Smooth muscle cell (in vitro differentiated cells): ENCODE data around the gene AXL. TPM values are rescaled to one million over a fixed set of nuclear protein-coding genes. Genes with fewer than 3 reads are reported as not detected.
A peak's percentile ranks its signal among the peaks of the same experiment; 100 is the strongest.

ENCODE experiments used
- DNase-seq: peaks from one replicate; lab custom pipeline; 2025; ENCODE audit not compliant: unreplicated experiment; lab: John Stamatoyannopoulos, UW
- H2AFZ ChIP-seq: fragments of 200-600 bp; sonication (generic); 2 replicates; pipeline ENCODE4 v1.6.0; 2016; ENCODE audit warnings: antibody characterized with exemption, low read depth, mild to moderate bottlenecking
- H3F3A ChIP-seq: fragments of 200-600 bp; sonication (generic); 2 replicates; pipeline ENCODE4 v1.6.0; 2017; ENCODE audit warnings: antibody characterized with exemption, low read depth
- H3K27ac ChIP-seq: fragments of 200-600 bp; sonication (generic); 2 replicates; pipeline ENCODE4 v1.5.1; 2016; ENCODE audit warnings: low read depth, mild to moderate bottlenecking
- H3K27me3 ChIP-seq: fragments of 200-600 bp; sonication (generic); 2 replicates; pipeline ENCODE4 v1.6.1; 2016; ENCODE audit warnings: low read depth, mild to moderate bottlenecking
- H3K36me3 ChIP-seq: fragments of 200-600 bp; sonication (generic); 2 replicates; pipeline ENCODE4 v1.5.1; 2016; ENCODE audit warnings: low read depth
- H3K4me1 ChIP-seq: fragments of 200-600 bp; sonication (generic); 2 replicates; pipeline ENCODE4 v1.5.1; 2016; ENCODE audit warnings: low read depth
- H3K4me2 ChIP-seq: fragments of 200-600 bp; sonication (generic); 2 replicates; pipeline ENCODE4 v1.6.0; 2016; ENCODE audit warnings: mild to moderate bottlenecking
- H3K4me3 ChIP-seq: fragments of 200-600 bp; sonication (generic); 2 replicates; pipeline ENCODE4 v1.5.1; 2016; ENCODE audit warnings: mild to moderate bottlenecking
- H3K79me2 ChIP-seq: fragments of 200-600 bp; sonication (generic); 2 replicates; pipeline ENCODE4 v1.6.0; 2016; ENCODE audit warnings: low read depth, mild to moderate bottlenecking
- H3K9ac ChIP-seq: fragments of 200-600 bp; sonication (generic); 2 replicates; pipeline ENCODE4 v1.6.0; 2016; ENCODE audit warnings: low read depth
- H3K9me3 ChIP-seq: fragments of 200-600 bp; sonication (generic); replicated peaks from 2 replicates; pipeline ENCODE4 v1.5.1; 2016; ENCODE audit warnings: low read depth
- H4K20me1 ChIP-seq: fragments of 200-600 bp; sonication (generic); 2 replicates; pipeline ENCODE4 v1.6.0; 2016; ENCODE audit warnings: low read depth
- WGBS: methylation state at CpG from one replicate; pipeline ENCODE4 v1.1.7; 2016; ENCODE audit warnings: low lambda C conversion rate; 5-methylcytosine and 5-hydroxymethylcytosine counted together
- polyA plus RNA-seq: library from polyadenylated mRNA; unstranded; fragments of >200 nt; fragmentation: Nextera tagmentation; extraction: Ambion mirVana; gene quantifications from 2 replicates; pipeline ENCODE4 v1.2.1, GENCODE V29; 2016
- total RNA-seq: library from RNA; depleted of rRNA; stranded (reverse); fragments of >200 nt; gene quantifications from 2 replicates; pipeline ENCODE4 v1.2.3, GENCODE V29; 2014
- TF ChIP-seq, protein P1 (sequence below): fragments of 200-600 bp; sonication (generic); IDR thresholded peaks from 2 replicates; pipeline ENCODE4 v1.5.1; 2017; ENCODE audit warnings: borderline replicate concordance, mild to moderate bottlenecking, antibody characterized with exemption; ENCODE audit not compliant: insufficient read depth, poor library complexity, severe bottlenecking

AXL gene
- total RNA-seq (71.2 and 76.8 TPM in 2 replicates), polyA plus RNA-seq (16.9 and 27.0 TPM in 2 replicates)

DNA sequence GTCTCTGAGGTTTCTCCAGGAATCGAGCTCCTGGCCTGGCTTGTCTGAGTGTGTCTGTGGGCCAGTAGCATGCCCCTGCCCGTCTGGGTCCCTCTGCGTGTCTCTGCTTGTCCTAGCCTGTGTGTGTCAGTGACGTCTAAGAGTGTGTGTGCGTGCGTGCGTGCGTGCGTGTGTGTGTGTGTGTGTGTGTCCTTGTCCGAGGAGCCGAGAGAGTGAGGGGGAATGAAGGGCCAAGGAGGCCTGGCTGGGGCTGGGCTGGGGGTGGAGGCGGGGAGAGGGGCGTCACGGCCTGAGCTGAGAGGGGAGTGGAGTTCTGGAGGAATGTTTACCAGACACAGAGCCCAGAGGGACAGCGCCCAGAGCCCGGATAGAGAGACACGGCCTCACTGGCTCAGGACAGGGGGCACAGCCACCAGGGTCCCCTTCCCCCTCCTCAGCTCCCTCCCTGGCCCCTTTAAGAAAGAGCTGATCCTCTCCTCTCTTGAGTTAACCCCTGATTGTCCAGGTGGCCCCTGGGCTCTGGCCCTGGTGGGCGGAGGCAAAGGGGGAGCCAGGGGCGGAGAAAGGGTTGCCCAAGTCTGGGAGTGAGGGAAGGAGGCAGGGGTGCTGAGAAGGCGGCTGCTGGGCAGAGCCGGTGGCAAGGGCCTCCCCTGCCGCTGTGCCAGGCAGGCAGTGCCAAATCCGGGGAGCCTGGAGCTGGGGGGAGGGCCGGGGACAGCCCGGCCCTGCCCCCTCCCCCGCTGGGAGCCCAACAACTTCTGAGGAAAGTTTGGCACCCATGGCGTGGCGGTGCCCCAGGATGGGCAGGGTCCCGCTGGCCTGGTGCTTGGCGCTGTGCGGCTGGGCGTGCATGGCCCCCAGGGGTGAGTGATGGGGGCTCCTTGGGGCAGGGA lies at the start of gene AXL:
AXL (plus strand) TSS at position 609 of the 893 bp plus-strand sequence; CDS start at position 779, 170 bp downstream.
- peak within 1 kb of the TSS; percentile 75 for H3K4me3 ChIP-seq
- H4K20me1 ChIP-seq: no peaks in the 10 kb centered on the region
- H3K9ac ChIP-seq: peak within 1 kb of the TSS; percentile 95
- under 1% methylated on average over 15 of the region's 32 CpGs for WGBS
- no peaks in the 10 kb centered on the region for H3K27me3 ChIP-seq
- peak within 1 kb of the TSS; percentile 92 for H3K27ac ChIP-seq
- TF ChIP-seq, protein P1, sequence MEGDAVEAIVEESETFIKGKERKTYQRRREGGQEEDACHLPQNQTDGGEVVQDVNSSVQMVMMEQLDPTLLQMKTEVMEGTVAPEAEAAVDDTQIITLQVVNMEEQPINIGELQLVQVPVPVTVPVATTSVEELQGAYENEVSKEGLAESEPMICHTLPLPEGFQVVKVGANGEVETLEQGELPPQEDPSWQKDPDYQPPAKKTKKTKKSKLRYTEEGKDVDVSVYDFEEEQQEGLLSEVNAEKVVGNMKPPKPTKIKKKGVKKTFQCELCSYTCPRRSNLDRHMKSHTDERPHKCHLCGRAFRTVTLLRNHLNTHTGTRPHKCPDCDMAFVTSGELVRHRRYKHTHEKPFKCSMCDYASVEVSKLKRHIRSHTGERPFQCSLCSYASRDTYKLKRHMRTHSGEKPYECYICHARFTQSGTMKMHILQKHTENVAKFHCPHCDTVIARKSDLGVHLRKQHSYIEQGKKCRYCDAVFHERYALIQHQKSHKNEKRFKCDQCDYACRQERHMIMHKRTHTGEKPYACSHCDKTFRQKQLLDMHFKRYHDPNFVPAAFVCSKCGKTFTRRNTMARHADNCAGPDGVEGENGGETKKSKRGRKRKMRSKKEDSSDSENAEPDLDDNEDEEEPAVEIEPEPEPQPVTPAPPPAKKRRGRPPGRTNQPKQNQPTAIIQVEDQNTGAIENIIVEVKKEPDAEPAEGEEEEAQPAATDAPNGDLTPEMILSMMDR: no peak
- DNase-seq: peak; percentile 83
- no peak within 1 kb of the TSS for H2AFZ ChIP-seq
- peaks cover 12% of the 10 kb centered on the region for H3K4me1 ChIP-seq
- peaks cover 7% of the 10 kb centered on the region for H3K79me2 ChIP-seq
- no peaks in the 10 kb centered on the region for H3K36me3 ChIP-seq
- peak within 1 kb of the TSS; percentile 94 for H3K4me2 ChIP-seq
- peaks cover 10% of the 10 kb centered on the region for H3F3A ChIP-seq
- no peaks in the 10 kb centered on the region for H3K9me3 ChIP-seq

- no peak for DNase-seq
- H3K27ac ChIP-seq: no peak overlapping the region
- TF ChIP-seq, protein P1: no peak
Observed at GRCh38 chr19:41172297-41173164, 46.5 kb upstream of the AXL start.

GRCh38 chr19:41174297-41174928 lies 44.6 kb upstream of the AXL start:
- no peak overlapping the region for H3K4me2 ChIP-seq
- no peaks in the 10 kb centered on the region for H3K9me3 ChIP-seq
- 96% methylated on average over 13 of the region's 15 CpGs for WGBS
- no peak overlapping the region for H2AFZ ChIP-seq
- H3K9ac ChIP-seq: no peak overlapping the region
- no peak for DNase-seq
- no peak overlapping the region for H3K4me3 ChIP-seq
- H3K4me1 ChIP-seq: peaks cover 7% of the 10 kb centered on the region
- no peak overlapping the region for H3K27ac ChIP-seq
- no peaks in the 10 kb centered on the region for H3K79me2 ChIP-seq
- H4K20me1 ChIP-seq: no peaks in the 10 kb centered on the region
- TF ChIP-seq, protein P1: no peak
- no peaks in the 10 kb centered on the region for H3K36me3 ChIP-seq
- peaks cover 4% of the 10 kb centered on the region for H3F3A ChIP-seq
- H3K27me3 ChIP-seq: no peaks in the 10 kb centered on the region

More at GRCh38 chr19:41172297-41173164, 46.5 kb upstream of the AXL start:
- Histone ChIP-seq H3F3A (peaks cover 4% of the 10 kb centered on the region), H2AFZ (no peak overlapping the region), H3K9me3 (no peaks in the 10 kb centered on the region), H3K36me3 (no peaks in the 10 kb centered on the region), H3K27me3 (no peaks in the 10 kb centered on the region), H3K79me2 (no peaks in the 10 kb centered on the region), H3K4me3 (no peak overlapping the region), H3K4me1 (peaks cover 7% of the 10 kb centered on the region), H3K9ac (no peak overlapping the region), H3K4me2 (no peak overlapping the region), H4K20me1 (no peaks in the 10 kb centered on the region)
- WGBS: 84% methylated on average over 5 of the region's 6 CpGs
